Activated naive CD8-positive, alpha-beta T cell (primary cell): ENCODE measurements around the gene ZNF771.

Source experiments
- H3K27ac Mint-ChIP-seq: one replicate; pipeline ENCODE4 v1.8.0; 2021; ENCODE audit warnings: mixed read lengths
- H3K27me3 Mint-ChIP-seq: one replicate; pipeline ENCODE4 v1.8.0; 2021; ENCODE audit warnings: mixed read lengths
- H3K36me3 Mint-ChIP-seq: one replicate; pipeline ENCODE4 v1.8.0; 2021; ENCODE audit warnings: mixed read lengths
- H3K4me1 Mint-ChIP-seq: one replicate; pipeline ENCODE4 v1.8.0; 2021; ENCODE audit warnings: low read depth, mixed read lengths
- H3K4me3 Mint-ChIP-seq: one replicate; pipeline ENCODE4 v1.8.0; 2021; ENCODE audit warnings: mild to moderate bottlenecking, mixed read lengths
- H3K9me3 Mint-ChIP-seq: one replicate; pipeline ENCODE4 v1.8.0; 2021; ENCODE audit warnings: low read depth, mixed read lengths

The ZNF771 gene

DNA sequence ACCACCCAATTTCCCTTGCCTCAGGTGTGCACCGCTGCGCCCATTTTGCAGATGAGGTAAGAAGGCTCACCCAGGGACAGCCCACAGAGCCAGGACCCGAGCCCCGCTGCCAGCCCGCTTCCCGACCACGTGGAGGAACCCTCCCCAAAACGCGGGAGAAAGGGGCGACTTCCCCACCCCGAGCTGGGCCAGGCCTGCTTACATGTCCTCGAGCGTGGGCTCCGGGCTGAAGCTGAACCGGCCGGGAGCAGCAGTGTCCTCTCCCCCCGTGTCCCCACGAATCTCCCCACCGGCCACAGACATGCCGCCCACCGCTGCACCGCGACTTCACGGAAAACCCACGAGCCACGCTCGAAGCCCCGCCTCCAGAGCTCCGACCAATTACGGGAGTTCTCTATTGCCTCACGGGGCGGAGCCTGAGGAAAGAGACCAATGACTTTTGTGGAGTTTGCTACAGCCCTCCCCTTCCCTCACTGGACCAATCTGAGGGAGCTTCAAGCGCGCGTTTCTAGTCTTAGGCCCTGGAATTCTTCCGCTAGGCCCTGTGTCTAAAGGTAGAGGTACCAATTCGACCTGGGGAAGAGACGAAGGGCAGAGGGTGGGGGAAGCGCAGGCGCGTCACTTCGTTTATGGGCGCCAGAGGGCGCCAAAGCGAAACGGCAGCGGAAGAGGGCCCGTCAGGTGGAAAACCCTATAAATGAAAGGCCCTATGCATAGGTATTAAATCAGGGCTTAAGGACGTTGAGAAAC lies 22.4 kb downstream of the ZNF771 start, which contains the start of gene DCTPP1:
TSS of gene DCTPP1 (minus strand) at position 353 of the 750 bp plus-strand sequence. CDS start at position 303, 50 bp downstream.
- no peaks in the 10 kb centered on the region for H3K9me3 Mint-ChIP-seq
- H3K36me3 Mint-ChIP-seq: peaks cover 6% of the 10 kb centered on the region
- H3K27me3 Mint-ChIP-seq: no peaks in the 10 kb centered on the region
- no peak within 1 kb of the TSS for H3K27ac Mint-ChIP-seq
- H3K4me3 Mint-ChIP-seq: no peak within 1 kb of the TSS
- H3K4me1 Mint-ChIP-seq: peaks cover 20% of the 10 kb centered on the region

DNA sequence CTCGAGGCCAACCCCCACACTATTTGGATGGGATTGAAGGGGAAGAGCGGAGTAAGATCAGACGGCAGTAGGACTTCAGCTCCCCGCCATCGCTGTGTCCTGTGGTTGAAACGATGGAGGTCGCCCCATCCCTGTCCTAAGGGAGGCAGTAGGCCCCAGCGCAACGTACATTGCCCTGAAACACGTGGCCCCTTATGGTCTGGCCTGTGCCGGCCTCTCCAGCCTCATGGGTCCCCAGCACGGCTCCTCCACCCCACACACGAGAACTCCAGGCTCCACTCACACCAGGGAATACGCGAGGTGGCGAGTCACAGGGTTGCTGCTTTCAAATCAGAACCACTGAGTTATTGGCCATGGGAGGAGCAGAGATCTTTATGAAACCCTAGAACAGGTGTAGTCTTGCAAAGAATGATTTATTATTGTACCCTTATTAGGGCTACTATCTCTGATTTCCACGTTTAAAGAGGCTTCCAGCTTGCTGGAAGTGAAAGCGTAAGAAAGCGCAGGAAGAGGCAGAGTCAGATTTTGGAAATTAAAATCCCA lies 23.1 kb downstream of the ZNF771 start:
- H3K4me1 Mint-ChIP-seq: peaks cover 23% of the 10 kb centered on the region
- no peaks in the 10 kb centered on the region for H3K27me3 Mint-ChIP-seq
- H3K4me3 Mint-ChIP-seq: no peak overlapping the region
- peaks cover 6% of the 10 kb centered on the region for H3K36me3 Mint-ChIP-seq
- H3K9me3 Mint-ChIP-seq: no peaks in the 10 kb centered on the region
- H3K27ac Mint-ChIP-seq: no peak overlapping the region

DNA sequence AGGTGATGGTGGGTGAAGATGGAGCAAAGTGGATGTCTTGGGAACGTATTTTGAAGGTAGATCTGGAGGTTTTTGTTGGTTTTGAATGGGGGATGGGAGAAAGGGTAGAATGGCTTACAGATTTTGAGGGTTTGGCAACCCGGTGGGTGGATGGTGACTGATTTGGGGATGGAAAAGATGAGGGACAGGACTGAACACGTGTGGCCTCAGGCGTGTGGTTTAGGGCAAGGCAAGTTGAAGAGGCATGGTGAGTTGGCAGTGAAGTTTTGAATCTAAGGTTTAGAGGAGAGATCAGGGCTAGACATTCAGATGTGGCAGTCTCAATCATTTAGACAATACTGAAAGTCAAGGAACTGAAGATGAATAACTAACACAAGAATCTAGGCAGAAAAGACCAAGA lies 27.4 kb downstream of the ZNF771 start:
- Mint-ChIP-seq H3K4me1 (peaks cover 9% of the 10 kb centered on the region), H3K27ac (peak overlapping the region; percentile 41), H3K9me3 (no peaks in the 10 kb centered on the region), H3K4me3 (no peak overlapping the region), H3K36me3 (no peaks in the 10 kb centered on the region), H3K27me3 (no peaks in the 10 kb centered on the region)

DNA sequence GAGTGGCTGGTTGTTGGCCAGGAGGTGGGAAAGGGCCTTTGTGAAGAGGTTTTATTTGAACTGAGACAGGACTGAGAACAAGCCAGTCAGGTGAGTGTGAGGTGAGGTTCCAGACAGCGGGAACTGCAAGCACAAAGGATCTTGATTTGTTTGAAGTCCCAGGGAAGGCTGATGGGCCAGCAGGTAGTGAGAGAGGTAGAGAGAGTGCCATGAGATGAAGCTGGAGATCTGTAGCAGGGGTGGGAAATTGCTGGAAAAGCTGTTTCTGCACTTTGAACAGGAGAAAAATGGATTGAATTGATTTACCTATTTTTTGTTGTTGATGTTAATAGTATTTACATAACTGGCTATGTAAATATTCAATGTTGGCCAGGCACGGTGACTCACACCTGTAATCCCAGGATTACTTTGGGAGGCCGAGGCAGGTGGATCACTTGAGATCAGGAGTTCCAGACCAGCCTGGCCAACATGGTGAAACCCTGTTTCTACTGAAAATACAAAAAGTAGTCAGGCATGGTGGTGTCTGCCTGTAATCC lies 30.2 kb downstream of the ZNF771 start:
- no peaks in the 10 kb centered on the region for H3K36me3 Mint-ChIP-seq
- no peaks in the 10 kb centered on the region for H3K9me3 Mint-ChIP-seq
- H3K4me3 Mint-ChIP-seq: no peak overlapping the region
- peaks cover 11% of the 10 kb centered on the region for H3K4me1 Mint-ChIP-seq
- H3K27ac Mint-ChIP-seq: no peak overlapping the region
- H3K27me3 Mint-ChIP-seq: no peaks in the 10 kb centered on the region

DNA sequence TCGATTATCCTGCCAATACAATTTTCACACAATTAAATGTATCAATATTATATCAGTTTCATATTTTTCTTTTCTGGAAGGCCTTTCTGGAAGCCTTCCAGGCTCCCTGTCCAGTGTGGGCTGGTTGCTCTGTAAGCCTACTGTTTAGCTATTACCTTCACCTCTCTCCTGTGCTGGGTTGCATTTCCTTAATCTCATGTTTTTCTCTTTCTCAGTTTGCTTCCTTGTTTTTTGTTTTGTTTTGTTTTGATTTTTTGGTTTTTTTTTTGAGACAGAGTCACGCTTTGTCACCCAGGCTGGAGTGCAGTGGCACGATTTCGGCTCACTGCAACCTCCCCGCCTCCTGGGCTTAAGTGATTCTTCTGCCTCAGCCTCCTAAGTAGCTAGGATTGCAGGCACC lies 31.4 kb downstream of the ZNF771 start:
- Mint-ChIP-seq H3K4me1 (peaks cover 20% of the 10 kb centered on the region), H3K27me3 (no peaks in the 10 kb centered on the region), H3K9me3 (no peaks in the 10 kb centered on the region), H3K36me3 (peaks cover 8% of the 10 kb centered on the region), H3K27ac (no peak overlapping the region), H3K4me3 (no peak overlapping the region)

DNA sequence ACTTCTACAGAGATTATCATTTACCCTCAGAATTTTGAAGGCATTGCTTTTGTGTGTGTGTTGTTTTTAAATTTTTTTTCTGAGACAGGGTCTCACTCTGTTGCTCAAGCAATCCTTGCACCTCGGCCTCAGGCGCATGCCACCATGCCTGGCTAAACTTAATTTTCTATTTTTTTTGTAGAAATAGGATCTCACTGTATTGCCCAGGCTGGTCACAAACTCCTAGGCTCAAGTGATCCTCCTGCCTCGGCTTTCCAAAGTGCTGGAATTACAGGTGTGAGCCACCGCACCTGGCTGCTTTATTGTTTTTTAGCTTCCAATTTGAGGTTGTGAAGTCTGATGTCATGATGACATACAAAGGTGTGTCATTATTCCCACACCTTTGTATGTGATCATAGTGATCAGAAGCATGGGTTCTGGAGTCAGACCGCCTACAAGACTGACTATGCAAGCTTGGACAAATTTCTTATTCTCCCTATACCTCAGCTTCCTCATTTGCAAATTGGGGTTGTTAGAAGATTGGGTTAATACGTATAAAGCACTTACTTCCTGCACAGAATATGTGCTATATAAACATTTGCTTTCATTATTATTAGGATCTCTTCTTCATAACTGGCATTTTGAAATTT lies 32.4 kb downstream of the ZNF771 start:
- no peak overlapping the region for H3K4me3 Mint-ChIP-seq
- H3K4me1 Mint-ChIP-seq: peaks cover 22% of the 10 kb centered on the region
- no peak overlapping the region for H3K27ac Mint-ChIP-seq
- no peaks in the 10 kb centered on the region for H3K9me3 Mint-ChIP-seq
- no peaks in the 10 kb centered on the region for H3K27me3 Mint-ChIP-seq
- peaks cover 11% of the 10 kb centered on the region for H3K36me3 Mint-ChIP-seq

DNA sequence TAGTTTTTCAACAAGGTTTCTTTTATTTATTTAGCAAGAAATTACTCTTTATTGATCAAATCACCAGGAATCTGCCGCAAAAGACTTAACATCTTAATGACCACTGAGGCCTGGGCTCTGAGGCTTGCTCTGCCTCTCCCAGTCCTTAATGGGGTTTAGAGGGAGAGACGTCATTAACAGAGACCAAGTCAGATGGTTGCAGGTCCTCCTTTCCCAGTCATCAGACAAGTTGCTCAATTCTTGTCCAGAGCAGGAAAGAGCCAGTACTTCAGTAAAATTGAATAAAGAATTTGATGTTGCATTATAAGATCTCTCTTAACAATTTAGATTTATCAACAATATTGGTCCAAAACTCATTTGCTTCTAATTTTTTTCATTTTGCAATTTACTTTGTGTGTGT lies 36.2 kb downstream of the ZNF771 start:
- Mint-ChIP-seq H3K36me3 (peaks cover 13% of the 10 kb centered on the region), H3K9me3 (no peaks in the 10 kb centered on the region), H3K27ac (peak overlapping the region; percentile 58), H3K27me3 (no peaks in the 10 kb centered on the region), H3K4me3 (peak overlapping the region; percentile 93), H3K4me1 (peaks cover 31% of the 10 kb centered on the region)

DNA sequence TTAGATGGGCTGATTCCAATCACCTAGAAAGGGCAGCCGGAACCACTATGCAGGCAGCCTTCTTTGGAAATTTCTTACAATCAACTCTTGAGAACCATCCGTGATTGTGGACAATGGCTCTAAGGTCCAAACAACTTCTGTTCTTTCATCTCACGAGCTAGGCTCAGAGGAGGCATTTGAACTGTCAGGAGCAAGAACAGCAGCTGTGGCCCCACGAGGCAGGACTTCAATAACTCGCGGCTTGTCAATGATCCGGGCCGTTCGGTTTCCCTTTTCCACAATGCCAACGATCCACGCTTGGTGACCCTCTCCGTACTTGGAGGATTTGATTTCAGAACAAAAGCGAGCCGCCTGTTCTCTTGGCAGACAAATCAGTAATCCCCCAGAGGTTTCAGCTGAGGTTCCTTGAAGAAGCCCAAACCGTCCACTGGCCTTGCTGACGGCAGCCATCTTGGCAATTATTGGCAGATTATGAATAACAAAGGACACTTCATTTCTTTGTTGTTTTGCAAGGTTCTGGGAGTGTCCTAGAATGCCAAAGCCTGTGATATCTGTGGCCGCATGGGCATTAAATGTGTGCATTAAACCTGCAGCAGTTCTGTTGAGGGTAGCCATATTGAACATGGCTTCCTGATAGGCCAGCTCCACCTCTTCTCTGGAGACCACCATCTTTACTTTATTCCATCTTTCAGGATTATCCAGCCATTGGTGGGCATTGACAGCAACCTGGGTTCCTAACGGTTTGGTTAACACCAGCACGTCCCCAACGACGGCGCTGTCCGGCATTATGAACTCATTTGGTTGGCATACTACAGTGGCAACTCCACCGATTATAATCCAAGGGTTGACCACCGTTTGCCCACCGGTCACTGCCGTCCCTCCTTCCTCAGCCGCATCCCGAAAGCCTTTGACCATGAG lies 37.1 kb downstream of the ZNF771 start:
- Mint-ChIP-seq H3K9me3 (no peaks in the 10 kb centered on the region), H3K4me3 (peak overlapping the region; percentile 93), H3K27ac (peak overlapping the region; percentile 72), H3K36me3 (peaks cover 13% of the 10 kb centered on the region), H3K4me1 (peaks cover 33% of the 10 kb centered on the region), H3K27me3 (no peaks in the 10 kb centered on the region)

DNA sequence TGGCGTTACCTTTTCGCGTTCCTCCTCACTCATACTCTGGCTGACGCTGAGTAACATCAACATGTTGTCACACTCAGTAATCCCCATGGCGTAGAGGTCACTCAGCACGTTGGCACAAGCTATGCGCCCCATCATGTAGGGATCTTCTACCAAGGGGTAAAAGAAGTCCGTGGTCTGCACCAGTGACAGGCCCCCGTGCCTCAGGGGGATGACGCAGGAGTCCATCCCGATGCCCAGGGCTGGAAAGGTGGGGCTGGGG lies 37.7 kb downstream of the ZNF771 start:
- H3K4me1 Mint-ChIP-seq: peaks cover 36% of the 10 kb centered on the region

DNA sequence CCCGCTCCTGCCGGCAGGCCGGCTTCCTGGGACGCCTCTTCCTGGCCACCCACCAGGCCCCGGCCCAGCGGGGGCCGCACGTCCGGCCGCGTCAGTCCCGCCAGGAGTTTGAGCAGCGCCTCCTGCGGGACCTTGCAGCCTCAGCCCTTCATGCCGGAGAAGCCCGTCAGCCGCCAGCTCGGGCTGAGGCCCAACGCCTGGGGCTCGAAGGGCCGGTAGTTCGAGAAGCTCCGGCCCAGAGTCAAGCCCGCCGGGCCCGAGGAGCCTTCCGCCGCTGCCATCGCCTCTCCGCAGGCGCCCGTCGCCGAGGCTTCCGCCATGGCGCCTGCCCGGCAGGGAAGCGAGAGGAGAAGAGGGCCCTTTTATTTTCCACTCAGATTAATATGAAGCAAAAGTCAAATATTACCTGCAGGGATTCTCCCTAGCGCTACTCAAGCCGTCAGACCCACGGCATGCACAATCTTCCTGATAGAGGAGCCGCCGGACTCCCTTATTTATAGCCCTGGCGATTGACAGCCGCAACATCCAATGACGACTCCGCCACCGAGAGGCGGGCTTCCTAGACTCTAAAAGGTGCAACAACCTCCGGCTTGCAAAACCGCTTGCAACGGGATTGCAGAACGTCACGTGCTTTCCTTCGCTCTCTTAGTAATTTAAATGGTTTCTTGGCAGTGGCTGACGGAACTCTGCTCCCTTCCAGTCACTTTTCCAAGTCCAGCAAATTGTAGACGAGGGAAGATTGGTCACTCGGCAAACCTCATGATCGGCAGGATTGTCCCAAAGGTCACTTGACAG lies 38.2 kb downstream of the ZNF771 start, which contains the start of gene SEPHS2:
TSS of gene SEPHS2 (minus strand) at position 467 of the 795 bp plus-strand sequence. CDS start at position 320, 147 bp downstream.
- Mint-ChIP-seq H3K27ac (peak within 1 kb of the TSS; percentile 98), H3K4me1 (peaks cover 41% of the 10 kb centered on the region), H3K4me3 (peak within 1 kb of the TSS; percentile 93), H3K27me3 (no peaks in the 10 kb centered on the region), H3K9me3 (no peaks in the 10 kb centered on the region), H3K36me3 (peaks cover 13% of the 10 kb centered on the region)

More for the DNA sequence above, 37.7 kb downstream of the ZNF771 start:
- Mint-ChIP-seq H3K27me3 (no peaks in the 10 kb centered on the region), H3K36me3 (peaks cover 13% of the 10 kb centered on the region), H3K4me3 (peak overlapping the region; percentile 93), H3K9me3 (no peaks in the 10 kb centered on the region), H3K27ac (peak overlapping the region; percentile 72)

DNA sequence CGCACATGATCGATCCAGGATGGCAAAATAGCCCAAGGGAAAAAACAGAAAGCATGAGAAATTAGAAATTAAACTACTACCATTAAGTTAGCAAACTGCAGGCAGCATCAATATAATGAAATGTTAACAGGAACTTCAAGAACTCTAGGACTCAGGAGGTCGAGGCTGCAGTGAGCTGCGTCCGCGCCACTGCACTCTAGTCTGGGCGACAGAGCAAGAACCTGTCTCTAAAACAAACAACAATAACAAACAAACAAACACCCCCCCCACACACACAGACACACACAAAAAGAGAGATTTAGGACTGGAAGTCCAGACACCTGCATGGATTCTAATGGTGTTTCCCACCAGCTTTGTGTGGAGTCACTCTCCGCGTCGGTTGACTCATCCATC lies 38.8 kb downstream of the ZNF771 start:
- no peaks in the 10 kb centered on the region for H3K27me3 Mint-ChIP-seq
- no peaks in the 10 kb centered on the region for H3K9me3 Mint-ChIP-seq
- peaks cover 13% of the 10 kb centered on the region for H3K36me3 Mint-ChIP-seq
- H3K4me3 Mint-ChIP-seq: peak overlapping the region; percentile 93
- H3K27ac Mint-ChIP-seq: peak overlapping the region; percentile 98
- peaks cover 46% of the 10 kb centered on the region for H3K4me1 Mint-ChIP-seq

DNA sequence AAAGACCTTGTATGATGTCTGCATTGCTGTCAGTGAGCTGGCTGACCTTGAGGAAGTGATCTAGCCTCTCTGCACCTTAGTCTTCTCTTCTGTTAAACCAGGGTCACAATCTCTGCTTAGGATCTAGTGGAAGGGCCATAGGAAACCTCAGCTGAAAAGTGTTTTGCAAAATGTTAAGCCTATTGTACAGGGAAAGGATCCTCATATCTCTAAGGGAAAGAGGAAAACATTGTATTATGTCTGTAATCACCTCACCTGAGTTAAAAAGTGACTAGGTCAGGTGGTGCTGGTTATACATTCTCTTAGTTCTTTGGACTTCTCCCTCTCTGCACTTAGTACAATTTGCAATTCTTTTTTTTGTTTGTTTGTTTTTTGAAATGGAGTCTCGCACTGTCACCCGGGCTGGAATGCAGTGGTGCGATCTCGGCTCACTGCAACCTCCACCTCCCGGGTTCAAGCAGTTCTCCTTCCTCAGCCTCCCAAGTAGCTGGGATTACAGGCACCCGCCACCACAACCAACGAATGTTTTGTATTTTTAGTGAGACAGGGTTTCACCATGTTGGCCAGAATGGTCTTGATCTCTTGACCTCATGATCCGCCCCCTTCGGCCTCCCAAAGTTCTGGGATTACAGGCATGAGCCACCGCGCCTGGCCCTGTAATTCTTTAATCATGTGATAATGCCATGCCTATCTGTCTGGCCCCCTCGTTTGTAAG lies 40.3 kb downstream of the ZNF771 start:
- peaks cover 13% of the 10 kb centered on the region for H3K36me3 Mint-ChIP-seq
- no peaks in the 10 kb centered on the region for H3K9me3 Mint-ChIP-seq
- no peak overlapping the region for H3K27ac Mint-ChIP-seq
- H3K4me3 Mint-ChIP-seq: peak overlapping the region; percentile 54
- peaks cover 48% of the 10 kb centered on the region for H3K4me1 Mint-ChIP-seq
- H3K27me3 Mint-ChIP-seq: no peaks in the 10 kb centered on the region

DNA sequence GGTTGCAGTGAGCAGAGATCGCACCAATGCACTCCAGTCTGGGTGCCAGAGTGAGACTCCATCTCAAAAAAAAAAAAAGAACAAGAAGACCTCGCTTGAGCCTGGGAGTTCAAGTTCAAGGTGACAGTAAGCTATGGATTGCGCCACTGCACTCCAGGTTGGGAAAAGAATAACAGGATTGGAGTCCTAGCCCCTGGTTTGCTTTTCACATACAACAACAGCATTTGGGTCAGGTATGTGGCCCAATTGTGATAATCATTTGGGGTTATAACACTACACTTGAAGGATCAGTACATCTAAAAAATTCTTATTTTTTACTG lies 41.7 kb downstream of the ZNF771 start:
- peaks cover 38% of the 10 kb centered on the region for H3K4me1 Mint-ChIP-seq
- H3K27ac Mint-ChIP-seq: no peak overlapping the region
- peaks cover 3% of the 10 kb centered on the region for H3K36me3 Mint-ChIP-seq
- H3K4me3 Mint-ChIP-seq: no peak overlapping the region
- no peaks in the 10 kb centered on the region for H3K27me3 Mint-ChIP-seq
- no peaks in the 10 kb centered on the region for H3K9me3 Mint-ChIP-seq
